ENCODE results near the gene AFTPH.

Gene AFTPH

DNA sequence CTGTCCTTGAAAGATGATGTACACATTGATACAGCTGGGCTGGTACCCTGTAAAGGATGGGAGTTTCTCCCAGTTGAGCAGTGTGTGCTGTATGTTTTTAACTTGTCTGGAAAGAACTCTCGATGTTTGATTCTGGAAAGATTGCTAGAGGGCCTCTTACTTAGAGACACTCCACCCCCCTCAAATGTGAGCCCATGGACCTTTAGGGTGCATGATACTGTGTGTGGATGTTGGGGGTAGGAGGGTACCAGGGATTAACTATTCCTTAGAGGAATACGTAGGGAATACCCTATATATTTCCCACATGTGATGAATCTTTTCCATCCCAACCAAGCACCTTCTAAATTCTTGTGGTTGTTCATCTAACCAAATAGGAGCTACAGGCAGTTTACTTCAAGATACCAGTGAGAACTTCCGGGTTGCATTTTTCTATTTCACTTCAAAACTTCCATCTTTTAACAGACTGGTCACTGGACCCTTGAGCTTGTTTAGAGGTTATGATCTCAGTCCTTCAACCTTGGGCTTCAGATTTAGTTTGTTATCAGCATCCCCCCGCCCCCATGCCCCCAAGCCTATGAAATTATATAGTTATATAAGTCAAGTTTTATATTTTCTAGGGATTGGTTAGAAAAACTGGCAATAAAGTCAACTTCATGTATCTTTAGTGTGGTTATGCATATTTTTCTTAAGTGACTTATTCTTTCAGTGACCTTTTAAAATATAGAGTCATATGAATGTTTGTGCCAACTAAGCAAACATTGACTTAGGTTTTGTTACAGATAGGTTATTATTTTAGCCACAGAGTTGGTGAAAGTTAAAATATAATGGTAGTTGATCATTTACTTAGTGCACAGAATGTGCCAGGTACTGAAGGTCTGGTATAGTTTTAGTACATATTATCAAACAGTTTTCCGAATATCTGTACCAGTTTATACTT is 18.2 kb downstream of the AFTPH start:
- DNase-seq, result no peak

DNA sequence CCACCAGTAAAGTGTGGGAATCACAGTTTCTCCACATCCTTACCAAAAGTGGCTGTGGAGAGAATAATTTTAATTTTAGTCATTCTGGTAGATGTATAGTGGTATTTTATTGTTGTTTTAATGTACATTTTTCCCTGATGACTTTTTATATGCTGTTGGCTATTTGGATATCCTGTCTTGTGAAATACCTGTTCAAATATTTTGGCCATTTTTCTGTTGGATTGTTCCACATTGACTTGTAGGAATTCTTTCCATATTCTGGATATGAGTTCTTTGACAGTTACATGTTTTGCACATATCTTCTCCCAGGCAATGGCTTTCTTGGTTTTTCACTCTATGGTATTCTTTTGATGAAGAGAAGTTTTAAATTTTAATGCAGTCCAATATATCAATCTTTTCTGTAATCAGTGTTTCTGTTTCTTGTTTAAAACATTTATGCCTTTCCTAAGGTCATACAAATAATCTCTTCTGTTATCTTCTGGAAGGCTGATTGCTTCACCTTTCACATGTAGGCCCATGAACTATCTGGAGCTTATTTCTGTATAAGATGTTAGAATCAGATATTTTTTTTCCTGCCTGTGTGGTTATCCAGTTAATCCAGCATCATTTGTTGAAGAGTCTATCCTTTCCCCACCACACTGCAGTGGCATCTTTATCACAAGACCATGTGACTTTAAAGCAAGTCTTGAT is 19.0 kb downstream of the AFTPH start:
- DNase-seq, result no peak

GRCh38 chr2:64548761-64549160 is 24.6 kb downstream of the AFTPH start:
- no peak for DNase-seq

GRCh38 chr2:64550042-64550441 is 25.9 kb downstream of the AFTPH start:
- no peak for DNase-seq

GRCh38 chr2:64551851-64552250 is 27.7 kb downstream of the AFTPH start:
- DNase-seq, result no peak

GRCh38 chr2:64554117-64554516 is 30.0 kb downstream of the AFTPH start:
- no peak for DNase-seq

- no peak for DNase-seq
Measured at GRCh38 chr2:64558445-64559081, 34.4 kb downstream of the AFTPH start.

- no peak for DNase-seq
Measured at GRCh38 chr2:64562148-64562784, 38.1 kb downstream of the AFTPH start.

- DNase-seq, result no peak
Measured at GRCh38 chr2:64563436-64563938, 39.4 kb downstream of the AFTPH start.

GRCh38 chr2:64565949-64566710 is 42.0 kb downstream of the AFTPH start:
- DNase-seq, result no peak

DNA sequence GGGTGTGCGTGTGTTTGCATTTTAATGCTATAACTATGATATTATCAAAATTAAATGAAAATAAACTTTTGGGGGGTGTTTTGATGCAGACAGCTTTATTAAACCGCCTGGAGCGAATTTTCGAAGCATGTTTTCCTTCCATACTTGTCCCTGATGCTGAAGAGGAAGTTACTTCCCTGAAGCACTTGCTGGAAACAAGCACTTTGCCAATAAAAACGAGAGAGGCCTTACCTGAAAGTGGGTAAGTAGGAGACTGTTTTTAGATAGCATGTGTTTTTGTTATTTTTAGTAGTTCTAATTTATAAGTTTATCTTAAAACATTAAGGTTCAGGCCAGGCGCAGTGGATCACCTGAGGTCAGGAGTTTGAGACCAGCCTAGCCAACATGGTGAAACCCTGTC is 43.3 kb downstream of the AFTPH start:
- DNase-seq, result no peak

- no peak for DNase-seq
Measured at GRCh38 chr2:64568836-64569235, 44.7 kb downstream of the AFTPH start.

DNA sequence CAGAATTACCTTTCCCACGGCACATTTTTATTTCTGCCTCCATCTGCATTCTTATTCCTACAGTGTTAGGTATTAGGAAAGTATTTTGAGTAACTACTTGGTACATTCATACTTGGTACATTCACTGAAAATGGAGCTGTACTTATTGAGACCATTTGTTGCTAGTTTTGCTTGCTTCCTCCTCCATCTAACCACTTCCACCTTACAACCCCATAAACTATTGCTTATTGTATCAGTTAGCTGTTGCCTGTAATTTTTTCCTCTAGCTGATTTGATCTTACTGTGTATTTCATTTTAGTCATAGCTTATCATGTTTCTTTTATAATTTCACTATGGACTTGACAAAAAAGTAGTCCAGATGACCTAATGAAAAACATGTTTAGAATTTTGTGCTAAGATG is 50.7 kb downstream of the AFTPH start:
- no peak for DNase-seq

DNA sequence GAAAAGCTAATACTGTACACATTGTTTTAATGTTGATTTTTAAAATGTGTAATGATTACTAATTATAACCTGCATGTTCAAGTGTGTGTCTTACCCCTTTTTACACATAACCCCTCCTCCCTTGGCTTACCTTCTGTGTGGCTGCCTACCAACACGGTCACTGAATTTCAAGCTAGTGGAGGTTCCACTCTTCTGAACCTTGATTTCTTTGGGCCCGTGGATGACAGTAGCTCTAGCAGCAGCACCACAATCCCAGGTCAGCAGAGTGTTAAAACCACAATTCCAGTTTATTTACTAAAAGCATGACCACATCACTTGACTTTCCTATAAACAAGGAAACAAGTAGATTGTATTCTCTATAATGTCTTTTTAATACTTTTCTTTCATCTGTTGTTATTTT is 56.9 kb downstream of the AFTPH start:
- DNase-seq, result no peak

- no peak for DNase-seq
Measured at GRCh38 chr2:64581777-64582539, 57.8 kb downstream of the AFTPH start.

- no peak for DNase-seq
Measured at GRCh38 chr2:64582774-64583340, 58.7 kb downstream of the AFTPH start.

DNA sequence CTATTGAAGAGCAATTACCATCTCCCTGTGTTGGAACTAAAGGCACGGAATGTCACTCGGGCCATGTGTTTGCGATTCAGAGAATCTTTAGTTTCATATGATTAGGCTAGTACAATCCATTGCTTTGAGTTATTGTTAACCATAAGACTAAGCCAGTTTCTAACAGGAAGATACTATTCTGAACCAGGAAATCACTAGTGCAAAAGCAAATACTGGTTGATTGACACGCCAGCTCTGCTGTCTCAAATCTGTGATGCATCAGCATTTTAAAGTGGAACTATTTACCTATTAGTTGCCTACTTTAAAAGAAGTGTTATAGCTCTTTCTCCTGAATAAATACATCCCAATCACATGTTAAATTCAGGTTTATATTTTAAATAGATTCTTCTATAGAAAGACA is 61.9 kb downstream of the AFTPH start:
- DNase-seq, result no peak

- peak in 1 of 2 experiments; percentile 39 for DNase-seq
Measured at GRCh38 chr2:64586883-64587481, 62.9 kb downstream of the AFTPH start.

GRCh38 chr2:64587561-64587960 is 63.4 kb downstream of the AFTPH start:
- DNase-seq, result no peak

- DNase-seq, result no peak
Measured at GRCh38 chr2:64591188-64591587, 67.1 kb downstream of the AFTPH start.

Measured in NCI-H187 (cell line).